ENCODE data around the gene OBI1. TPM values are rescaled to one million over a fixed set of nuclear protein-coding genes. Genes with fewer than 3 reads are reported as not detected.

Gene OBI1
- total RNA-seq (11.4 and 12.3 TPM in 2 replicates), polyA plus RNA-seq (10.2 and 10.7 TPM in 2 replicates), polyA minus RNA-seq (ENCODE audit: low replicate concordance) (2.8 and 3.1 TPM in 2 replicates)
- polyA plus RNA-seq (2012): 6.9 and 8.0 TPM in 2 replicates

GRCh38 chr13:78658630-78659449, at the start of gene OBI1:
Gene OBI1, minus strand, starts transcription at chr13:78659155. Its CDS starts 35 bp downstream, at chr13:78659120.
- Histone ChIP-seq H3K36me3 (ENCODE audit: control insufficient read depth, insufficient read depth, low read length) (no peaks in the 10 kb centered on the region), H3K4me2 (ENCODE audit: extremely low read depth, insufficient read depth, low read length) (peak within 1 kb of the TSS; percentile 89), H2AFZ (ENCODE audit: low read length) (peak within 1 kb of the TSS; percentile 100), H3K27ac (ENCODE audit: insufficient read depth, low read length) (peak within 1 kb of the TSS; percentile 89), H3K4me3 (replicated peaks in 1 of 4; ENCODE audit: control extremely low read depth in 1 of 4, insufficient read depth in 1 of 4, low read depth in 3 of 4, low read length in 4 of 4) (peak within 1 kb of the TSS; percentile 80 to 97 (median 96)), H3K27me3 (ENCODE audit: control insufficient read depth, insufficient read depth, low read length) (no peaks in the 10 kb centered on the region), H3K4me1 (ENCODE audit: control insufficient read depth, extremely low read depth, insufficient read depth, low read length) (no peaks in the 10 kb centered on the region), H3K9me3 (ENCODE audit: control insufficient read depth, insufficient read depth, low read depth, low read length) (no peaks in the 10 kb centered on the region), H4K20me1 (ENCODE audit: control insufficient read depth, extremely low read depth, insufficient read depth, low read length) (no peaks in the 10 kb centered on the region), H3K79me2 (ENCODE audit: control insufficient read depth, insufficient read depth, low read length) (peaks cover 45% of the 10 kb centered on the region), H3K9ac (ENCODE audit: insufficient read depth, low read length) (peak within 1 kb of the TSS; percentile 88)
- TF ChIP-seq CTCF (conservative IDR thresholded peaks at IDR 0.05 in 1 of 2, IDR thresholded peaks at IDR 0.05 in 1 of 2; ENCODE audit: low read depth in 1 of 2, low read length in 2 of 2) (no peak), EZH2 (IDR thresholded peaks at IDR 0.05; ENCODE audit: low read length, missing control alignments) (no peak)
- DNase-seq (ENCODE audit: low read depth in 2 of 2): peak; percentile 92 to 93

GRCh38 chr13:78701383-78701782, 42.4 kb upstream of the OBI1 start:
- Histone ChIP-seq H2AFZ (ENCODE audit: low read length) (no peak overlapping the region), H3K4me3 (replicated peaks in 1 of 4; ENCODE audit: control extremely low read depth in 1 of 4, insufficient read depth in 1 of 4, low read depth in 3 of 4, low read length in 4 of 4) (no peak overlapping the region), H3K27ac (ENCODE audit: insufficient read depth, low read length) (no peak overlapping the region), H3K9ac (ENCODE audit: insufficient read depth, low read length) (no peak overlapping the region), H4K20me1 (ENCODE audit: control insufficient read depth, extremely low read depth, insufficient read depth, low read length) (no peaks in the 10 kb centered on the region), H3K4me1 (ENCODE audit: control insufficient read depth, extremely low read depth, insufficient read depth, low read length) (no peaks in the 10 kb centered on the region), H3K4me2 (ENCODE audit: extremely low read depth, insufficient read depth, low read length) (no peak overlapping the region), H3K27me3 (ENCODE audit: control insufficient read depth, insufficient read depth, low read length) (no peaks in the 10 kb centered on the region), H3K36me3 (ENCODE audit: control insufficient read depth, insufficient read depth, low read length) (no peaks in the 10 kb centered on the region), H3K9me3 (ENCODE audit: control insufficient read depth, insufficient read depth, low read depth, low read length) (no peaks in the 10 kb centered on the region), H3K79me2 (ENCODE audit: control insufficient read depth, insufficient read depth, low read length) (no peaks in the 10 kb centered on the region)
- TF ChIP-seq CTCF (conservative IDR thresholded peaks at IDR 0.05 in 1 of 2, IDR thresholded peaks at IDR 0.05 in 1 of 2; ENCODE audit: low read depth in 1 of 2, low read length in 2 of 2) (no peak), EZH2 (IDR thresholded peaks at IDR 0.05; ENCODE audit: low read length, missing control alignments) (no peak)
- peak in 1 of 2 donors; percentile 72 for DNase-seq (ENCODE audit: low read depth in 2 of 2)

GRCh38 chr13:78700121-78700910, 41.4 kb upstream of the OBI1 start:
- Histone ChIP-seq H3K4me1 (ENCODE audit: control insufficient read depth, extremely low read depth, insufficient read depth, low read length) (no peaks in the 10 kb centered on the region), H3K9ac (ENCODE audit: insufficient read depth, low read length) (no peak overlapping the region), H3K4me2 (ENCODE audit: extremely low read depth, insufficient read depth, low read length) (no peak overlapping the region), H3K27me3 (ENCODE audit: control insufficient read depth, insufficient read depth, low read length) (no peaks in the 10 kb centered on the region), H3K9me3 (ENCODE audit: control insufficient read depth, insufficient read depth, low read depth, low read length) (no peaks in the 10 kb centered on the region), H3K36me3 (ENCODE audit: control insufficient read depth, insufficient read depth, low read length) (no peaks in the 10 kb centered on the region), H2AFZ (ENCODE audit: low read length) (no peak overlapping the region), H3K79me2 (ENCODE audit: control insufficient read depth, insufficient read depth, low read length) (no peaks in the 10 kb centered on the region), H4K20me1 (ENCODE audit: control insufficient read depth, extremely low read depth, insufficient read depth, low read length) (no peaks in the 10 kb centered on the region), H3K27ac (ENCODE audit: insufficient read depth, low read length) (no peak overlapping the region), H3K4me3 (replicated peaks in 1 of 4; ENCODE audit: control extremely low read depth in 1 of 4, insufficient read depth in 1 of 4, low read depth in 3 of 4, low read length in 4 of 4) (no peak overlapping the region)
- DNase-seq (ENCODE audit: low read depth in 2 of 2): peak; percentile 67 to 84
- no peak for TF ChIP-seq CTCF (conservative IDR thresholded peaks at IDR 0.05 in 1 of 2, IDR thresholded peaks at IDR 0.05 in 1 of 2; ENCODE audit: low read depth in 1 of 2, low read length in 2 of 2)
- TF ChIP-seq EZH2 (IDR thresholded peaks at IDR 0.05; ENCODE audit: low read length, missing control alignments): no peak
